Right hindlimb (tissue), 1 donor: Measurements from ENCODE around the gene SIK3.

Source experiments
- DNase-seq: peaks from one replicate; pipeline ENCODE4 v3.0.0-alpha.2; 2018

Gene SIK3

GRCh38 chr11:116997071-116997470 is 101.2 kb downstream of the SIK3 start:
- DNase-seq: no peak

GRCh38 chr11:116994195-116994594 is 104.0 kb downstream of the SIK3 start:
- DNase-seq: no peak

- DNase-seq: peak; percentile 81
These were observed 104.6 kb downstream of the SIK3 start for GRCh38 chr11:116993599-116993998.

- DNase-seq: no peak
These were observed 106.7 kb downstream of the SIK3 start for GRCh38 chr11:116991491-116991890.

GRCh38 chr11:116990811-116991210 is 107.4 kb downstream of the SIK3 start:
- no peak for DNase-seq

- peak; percentile 49 for DNase-seq
These were observed 108.2 kb downstream of the SIK3 start for GRCh38 chr11:116990061-116990473.

- no peak for DNase-seq
These were observed 109.0 kb downstream of the SIK3 start for GRCh38 chr11:116989184-116989583.

GRCh38 chr11:116986521-116987105 is 111.6 kb downstream of the SIK3 start:
- no peak for DNase-seq

GRCh38 chr11:116984589-116984988 is 113.6 kb downstream of the SIK3 start:
- DNase-seq: no peak

- DNase-seq: no peak
These were observed 114.0 kb downstream of the SIK3 start for GRCh38 chr11:116984186-116984585.

- DNase-seq: no peak
These were observed 116.9 kb downstream of the SIK3 start for GRCh38 chr11:116981266-116981885.

GRCh38 chr11:116980136-116980793 is 118.0 kb downstream of the SIK3 start:
- DNase-seq: no peak

GRCh38 chr11:116976941-116977570 is 121.2 kb downstream of the SIK3 start:
- DNase-seq: no peak

GRCh38 chr11:116975661-116976060 is 122.6 kb downstream of the SIK3 start:
- DNase-seq: no peak

GRCh38 chr11:116973270-116973669 is 125.0 kb downstream of the SIK3 start:
- DNase-seq: no peak

- no peak for DNase-seq
These were observed 125.5 kb downstream of the SIK3 start for GRCh38 chr11:116972691-116973090.

GRCh38 chr11:116970485-116971292 is 127.5 kb downstream of the SIK3 start:
- no peak for DNase-seq

- no peak for DNase-seq
These were observed 128.5 kb downstream of the SIK3 start for GRCh38 chr11:116969694-116970093.

- no peak for DNase-seq
These were observed 134.0 kb downstream of the SIK3 start for GRCh38 chr11:116964269-116964668.

- DNase-seq: no peak
These were observed 134.4 kb downstream of the SIK3 start for GRCh38 chr11:116963813-116964212.

- DNase-seq: no peak
These were observed 136.1 kb downstream of the SIK3 start for GRCh38 chr11:116962108-116962507.

- peak; percentile 40 for DNase-seq
These were observed 137.3 kb downstream of the SIK3 start for GRCh38 chr11:116960930-116961329.

- no peak for DNase-seq
These were observed 140.0 kb downstream of the SIK3 start for GRCh38 chr11:116958246-116958645.
